GM21717 (cell line): Measurements from ENCODE around the gene METTL27.
"Not testable (repeated sequence)": the region's sequence is repeated elsewhere in the genome, so short reads cannot be mapped to it uniquely, and the experiment has no call there.

Experiments
- ATAC-seq: cut with Tn5 transposase; IDR thresholded peaks from one replicate; pipeline ENCODE4 v1.9.1; 2021; ENCODE audit warnings: mild to moderate bottlenecking, moderate library complexity; ENCODE audit not compliant: unreplicated experiment

METTL27 gene

DNA sequence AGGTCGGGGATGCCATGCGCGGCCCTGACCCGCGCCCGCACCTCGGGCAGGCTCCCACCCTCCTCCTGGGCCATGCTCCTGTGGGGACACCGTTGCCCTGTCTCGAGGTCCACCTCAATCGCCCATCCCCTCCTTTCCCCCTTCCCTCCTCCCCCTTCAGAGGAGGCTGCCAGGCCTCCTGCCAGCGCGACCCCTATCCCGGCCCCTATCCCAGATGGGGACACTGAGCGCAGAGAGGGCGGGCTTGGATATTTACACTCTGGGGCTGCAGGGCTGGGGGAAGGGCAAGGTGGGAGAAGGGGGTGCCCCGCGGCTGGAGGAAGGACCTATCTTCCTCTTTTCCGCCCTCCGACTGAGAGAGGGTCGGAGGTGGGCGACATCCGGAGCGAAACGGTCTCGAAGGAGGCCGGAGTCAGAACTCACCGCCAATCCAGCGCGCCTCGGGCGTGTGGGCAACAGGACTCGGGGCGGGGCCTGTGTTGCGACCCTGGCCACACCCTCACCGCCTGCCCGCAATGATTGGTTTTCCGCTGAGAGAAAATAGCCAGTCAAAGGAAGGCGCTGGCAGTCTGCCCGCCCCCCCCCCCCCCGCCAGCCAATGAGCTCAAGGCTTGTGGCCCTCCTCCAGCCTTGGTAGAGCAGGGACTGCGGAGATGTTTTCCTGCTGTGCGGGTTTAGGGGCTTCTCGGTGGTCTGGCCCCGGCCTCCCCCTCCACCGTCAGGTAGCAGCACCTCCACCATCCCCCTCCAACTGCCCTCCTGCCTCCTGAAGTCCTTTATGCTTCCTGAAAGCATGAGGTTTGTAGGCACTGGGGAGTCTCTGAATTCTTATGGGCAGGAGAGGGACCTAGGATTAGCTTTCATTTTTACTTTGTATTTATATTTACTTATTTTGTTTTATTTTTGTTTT, at the start of gene METTL27:
METTL27 (minus strand) TSS at position 450 of the 910 bp plus-strand sequence; CDS start at position 74, 376 bp downstream.
- peak; percentile 79 for ATAC-seq

DNA sequence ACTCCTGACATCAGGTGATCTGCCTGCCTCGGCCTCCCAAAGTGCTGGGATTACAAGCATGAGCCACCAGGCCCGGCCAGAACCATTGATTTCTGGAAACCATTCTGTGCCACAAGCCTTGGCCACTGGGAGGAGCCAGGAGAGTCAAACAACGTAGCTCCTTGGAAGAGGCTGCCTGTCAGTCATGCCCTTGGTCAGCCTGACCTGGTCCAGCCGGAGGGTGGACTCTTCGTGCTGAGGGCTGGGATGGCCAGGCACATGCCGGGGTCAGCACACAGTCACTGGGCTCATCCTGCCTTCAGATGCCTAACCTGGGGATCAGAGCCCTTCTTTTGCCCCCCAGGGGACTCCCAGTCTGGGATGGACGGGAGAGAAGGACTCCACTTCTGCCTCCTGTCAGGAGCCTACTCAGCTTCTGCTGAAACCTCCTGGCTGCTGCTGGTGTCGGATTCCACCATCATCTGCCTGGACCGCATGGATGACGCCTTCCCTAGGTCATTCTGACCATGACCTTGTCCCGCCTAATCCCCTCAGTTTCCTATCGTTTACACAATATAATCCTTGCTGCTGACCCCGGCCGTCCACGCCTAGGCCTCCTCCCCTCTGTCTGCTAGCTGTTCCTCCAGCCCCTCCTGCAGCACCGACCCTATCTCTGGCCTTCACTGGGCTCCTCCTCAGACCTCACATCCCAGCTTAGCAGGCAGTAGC, 49.0 kb upstream of the METTL27 start:
- no peak for ATAC-seq

- ATAC-seq, result no peak
Observed at GRCh38 chr7:73890555-73891147, 48.3 kb upstream of the METTL27 start.

DNA sequence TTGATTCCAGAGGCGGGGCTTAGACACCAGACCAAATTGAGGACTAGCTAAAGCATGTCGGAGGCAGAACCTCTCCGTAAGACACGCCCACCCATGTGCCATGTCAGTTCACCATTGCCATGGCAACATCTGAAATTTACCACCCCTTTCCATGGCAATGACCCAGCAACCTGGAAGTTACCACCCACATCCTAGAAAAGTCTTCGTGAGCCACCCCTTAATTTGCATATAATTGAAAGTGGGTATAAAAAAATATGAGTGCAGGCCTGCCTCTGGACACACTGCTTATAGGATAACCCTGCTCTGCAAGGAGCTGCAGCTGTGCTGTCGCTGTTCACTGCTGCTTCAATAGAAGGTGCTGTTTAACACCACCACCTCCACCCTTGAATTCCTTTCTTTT, 46.6 kb upstream of the METTL27 start:
- no peak for ATAC-seq

- ATAC-seq, result no peak
Observed at GRCh38 chr7:73887762-73888161, 45.4 kb upstream of the METTL27 start.

GRCh38 chr7:73885975-73886798, 43.9 kb upstream of the METTL27 start:
- no peak for ATAC-seq

GRCh38 chr7:73885433-73885974, 43.2 kb upstream of the METTL27 start:
- no peak for ATAC-seq

- not testable (repeated sequence) for ATAC-seq
Observed at GRCh38 chr7:73884867-73885422, 42.6 kb upstream of the METTL27 start.

- no peak for ATAC-seq
Observed at GRCh38 chr7:73882047-73882402, 39.7 kb upstream of the METTL27 start.

GRCh38 chr7:73881352-73882046, 39.2 kb upstream of the METTL27 start:
- ATAC-seq, result no peak

GRCh38 chr7:73880755-73881328, 38.5 kb upstream of the METTL27 start:
- no peak for ATAC-seq

DNA sequence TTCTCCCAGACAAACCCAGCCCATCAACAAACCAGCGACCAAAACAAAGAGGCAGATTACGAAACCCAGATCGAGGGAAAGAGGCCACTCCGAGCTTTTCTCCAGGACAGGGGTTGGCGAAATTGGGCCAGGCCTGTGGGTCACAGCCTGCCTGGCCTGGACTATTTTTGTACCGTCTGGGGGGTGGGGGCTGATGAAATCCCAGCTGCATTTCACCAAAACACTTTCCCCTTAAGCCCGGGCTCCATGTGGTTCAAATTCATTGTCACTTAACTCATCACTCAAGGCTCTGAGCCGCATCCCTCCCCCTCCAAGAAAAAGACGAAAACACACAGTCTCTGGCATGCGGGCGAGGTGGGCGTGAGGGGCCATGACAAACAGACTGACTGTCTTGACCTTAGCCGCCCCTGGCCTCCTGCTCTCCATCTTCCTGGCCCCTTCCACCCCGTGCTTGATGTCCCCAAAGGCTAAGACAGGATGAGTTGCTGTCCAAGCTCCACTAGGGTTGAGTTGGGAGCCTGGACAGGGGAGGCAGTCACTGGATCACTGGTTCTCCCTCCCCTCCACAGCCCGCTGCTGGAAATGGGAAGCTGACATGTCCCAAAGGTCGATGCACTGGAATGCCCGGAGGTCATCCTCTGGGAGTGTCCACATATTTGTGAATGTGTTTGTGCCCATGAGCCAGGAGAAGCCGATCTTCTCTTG, 37.8 kb upstream of the METTL27 start:
- ATAC-seq, result no peak

- no peak for ATAC-seq
Observed at GRCh38 chr7:73876973-73877372, 34.7 kb upstream of the METTL27 start.

GRCh38 chr7:73876361-73876760, 34.0 kb upstream of the METTL27 start:
- ATAC-seq, result no peak

- no peak for ATAC-seq
Observed at GRCh38 chr7:73872056-73872908, 30.0 kb upstream of the METTL27 start.

DNA sequence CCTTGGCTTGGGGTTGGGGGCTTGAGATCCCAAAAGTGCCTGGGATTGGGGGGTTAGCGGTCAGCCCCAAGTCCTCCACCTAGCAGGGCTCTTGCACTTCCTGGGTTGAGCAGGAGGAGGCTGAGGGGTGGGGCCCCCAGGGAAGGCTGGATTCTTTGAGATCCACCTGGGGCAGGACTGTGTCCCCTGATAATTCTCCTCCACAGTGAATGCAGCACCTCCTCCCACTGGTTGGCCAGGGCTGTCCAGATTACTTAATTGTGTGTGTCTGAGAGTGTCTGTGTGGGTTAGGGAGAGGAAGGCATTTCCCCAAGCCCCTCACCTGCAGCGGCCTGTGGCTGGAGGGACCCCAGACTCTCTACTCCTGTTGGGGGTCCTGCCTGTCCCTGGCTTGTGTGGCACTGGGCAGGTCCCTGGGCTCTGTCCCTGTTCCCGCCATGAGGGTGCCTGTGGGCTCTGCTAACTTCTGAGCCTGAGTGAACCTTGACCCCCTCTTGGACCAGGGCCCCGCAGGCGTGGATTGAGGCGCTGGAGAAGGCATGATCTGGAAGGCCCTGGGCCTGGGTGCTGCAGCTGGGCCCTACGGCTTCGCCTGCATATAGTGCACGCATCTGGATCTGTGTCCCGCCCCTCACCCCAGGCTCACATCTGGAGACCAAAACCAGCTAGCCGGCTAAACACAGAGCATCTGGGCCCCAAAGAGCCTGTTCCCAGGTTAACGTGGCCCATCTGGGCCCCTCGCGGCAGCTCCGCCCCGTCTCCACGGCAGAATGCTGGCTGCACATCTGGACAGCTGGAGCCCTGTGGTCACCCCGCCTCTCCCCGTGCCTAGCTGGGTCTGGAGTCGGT, 29.1 kb upstream of the METTL27 start:
- ATAC-seq, result no peak

- no peak for ATAC-seq
Observed at GRCh38 chr7:73870041-73870492, 27.8 kb upstream of the METTL27 start.
